ENCODE measurements around the gene CD59.

DNA sequence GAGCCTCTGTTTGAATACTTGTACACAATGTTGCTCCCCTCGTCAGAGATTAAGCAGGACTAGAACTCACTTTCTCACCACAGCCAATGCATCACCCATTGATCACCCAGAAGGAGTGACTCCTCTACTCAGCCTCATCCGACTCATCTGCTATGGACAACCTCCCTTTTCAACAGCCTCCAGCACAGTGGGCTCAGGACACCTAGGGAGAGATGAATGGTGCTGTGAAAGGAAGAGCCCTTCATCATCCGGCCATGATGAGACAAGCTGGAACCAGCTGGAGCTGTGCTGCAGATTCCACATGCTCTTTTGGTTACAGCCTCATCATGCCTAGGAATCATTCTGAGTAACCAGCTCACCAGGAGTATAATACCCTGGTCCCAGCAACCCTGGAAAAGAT lies 51.1 kb downstream of the CD59 start:
- TF ChIP-seq PML (IDR thresholded peaks at IDR 0.05; ENCODE audit: low read length) (no peak), CBFB (CRISPR knock-in tag; IDR thresholded peaks at IDR 0.05) (no peak), ZNF75A (CRISPR knock-in tag; IDR thresholded peaks at IDR 0.05) (no peak), CHD2 (IDR thresholded peaks at IDR 0.05; ENCODE audit: low read depth, low read length) (no peak), SOX6 (IDR thresholded peaks at IDR 0.05) (no peak)
- TF ChIP-seq, protein P1, sequence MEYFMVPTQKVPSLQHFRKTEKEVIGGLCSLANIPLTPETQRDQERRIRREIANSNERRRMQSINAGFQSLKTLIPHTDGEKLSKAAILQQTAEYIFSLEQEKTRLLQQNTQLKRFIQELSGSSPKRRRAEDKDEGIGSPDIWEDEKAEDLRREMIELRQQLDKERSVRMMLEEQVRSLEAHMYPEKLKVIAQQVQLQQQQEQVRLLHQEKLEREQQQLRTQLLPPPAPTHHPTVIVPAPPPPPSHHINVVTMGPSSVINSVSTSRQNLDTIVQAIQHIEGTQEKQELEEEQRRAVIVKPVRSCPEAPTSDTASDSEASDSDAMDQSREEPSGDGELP (CRISPR knock-in tag; IDR thresholded peaks at IDR 0.05; ENCODE audit: borderline replicate concordance): no peak
- TF ChIP-seq, protein P2, sequence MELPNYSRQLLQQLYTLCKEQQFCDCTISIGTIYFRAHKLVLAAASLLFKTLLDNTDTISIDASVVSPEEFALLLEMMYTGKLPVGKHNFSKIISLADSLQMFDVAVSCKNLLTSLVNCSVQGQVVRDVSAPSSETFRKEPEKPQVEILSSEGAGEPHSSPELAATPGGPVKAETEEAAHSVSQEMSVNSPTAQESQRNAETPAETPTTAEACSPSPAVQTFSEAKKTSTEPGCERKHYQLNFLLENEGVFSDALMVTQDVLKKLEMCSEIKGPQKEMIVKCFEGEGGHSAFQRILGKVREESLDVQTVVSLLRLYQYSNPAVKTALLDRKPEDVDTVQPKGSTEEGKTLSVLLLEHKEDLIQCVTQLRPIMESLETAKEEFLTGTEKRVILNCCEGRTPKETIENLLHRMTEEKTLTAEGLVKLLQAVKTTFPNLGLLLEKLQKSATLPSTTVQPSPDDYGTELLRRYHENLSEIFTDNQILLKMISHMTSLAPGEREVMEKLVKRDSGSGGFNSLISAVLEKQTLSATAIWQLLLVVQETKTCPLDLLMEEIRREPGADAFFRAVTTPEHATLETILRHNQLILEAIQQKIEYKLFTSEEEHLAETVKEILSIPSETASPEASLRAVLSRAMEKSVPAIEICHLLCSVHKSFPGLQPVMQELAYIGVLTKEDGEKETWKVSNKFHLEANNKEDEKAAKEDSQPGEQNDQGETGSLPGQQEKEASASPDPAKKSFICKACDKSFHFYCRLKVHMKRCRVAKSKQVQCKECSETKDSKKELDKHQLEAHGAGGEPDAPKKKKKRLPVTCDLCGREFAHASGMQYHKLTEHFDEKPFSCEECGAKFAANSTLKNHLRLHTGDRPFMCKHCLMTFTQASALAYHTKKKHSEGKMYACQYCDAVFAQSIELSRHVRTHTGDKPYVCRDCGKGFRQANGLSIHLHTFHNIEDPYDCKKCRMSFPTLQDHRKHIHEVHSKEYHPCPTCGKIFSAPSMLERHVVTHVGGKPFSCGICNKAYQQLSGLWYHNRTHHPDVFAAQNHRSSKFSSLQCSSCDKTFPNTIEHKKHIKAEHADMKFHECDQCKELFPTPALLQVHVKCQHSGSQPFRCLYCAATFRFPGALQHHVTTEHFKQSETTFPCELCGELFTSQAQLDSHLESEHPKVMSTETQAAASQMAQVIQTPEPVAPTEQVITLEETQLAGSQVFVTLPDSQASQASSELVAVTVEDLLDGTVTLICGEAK (IDR thresholded peaks at IDR 0.05): no peak
- TF ChIP-seq, protein P2 (CRISPR knock-in tag; IDR thresholded peaks at IDR 0.05): no peak
- TF ChIP-seq, protein P3, sequence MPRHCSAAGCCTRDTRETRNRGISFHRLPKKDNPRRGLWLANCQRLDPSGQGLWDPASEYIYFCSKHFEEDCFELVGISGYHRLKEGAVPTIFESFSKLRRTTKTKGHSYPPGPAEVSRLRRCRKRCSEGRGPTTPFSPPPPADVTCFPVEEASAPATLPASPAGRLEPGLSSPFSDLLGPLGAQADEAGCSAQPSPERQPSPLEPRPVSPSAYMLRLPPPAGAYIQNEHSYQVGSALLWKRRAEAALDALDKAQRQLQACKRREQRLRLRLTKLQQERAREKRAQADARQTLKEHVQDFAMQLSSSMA (CRISPR knock-in tag; IDR thresholded peaks at IDR 0.05): no peak
- TF ChIP-seq, protein P4, sequence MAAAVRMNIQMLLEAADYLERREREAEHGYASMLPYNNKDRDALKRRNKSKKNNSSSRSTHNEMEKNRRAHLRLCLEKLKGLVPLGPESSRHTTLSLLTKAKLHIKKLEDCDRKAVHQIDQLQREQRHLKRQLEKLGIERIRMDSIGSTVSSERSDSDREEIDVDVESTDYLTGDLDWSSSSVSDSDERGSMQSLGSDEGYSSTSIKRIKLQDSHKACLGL (CRISPR knock-in tag; IDR thresholded peaks at IDR 0.05; ENCODE audit: borderline replicate concordance, poor library complexity, severe bottlenecking): no peak
- TF ChIP-seq, protein P5, sequence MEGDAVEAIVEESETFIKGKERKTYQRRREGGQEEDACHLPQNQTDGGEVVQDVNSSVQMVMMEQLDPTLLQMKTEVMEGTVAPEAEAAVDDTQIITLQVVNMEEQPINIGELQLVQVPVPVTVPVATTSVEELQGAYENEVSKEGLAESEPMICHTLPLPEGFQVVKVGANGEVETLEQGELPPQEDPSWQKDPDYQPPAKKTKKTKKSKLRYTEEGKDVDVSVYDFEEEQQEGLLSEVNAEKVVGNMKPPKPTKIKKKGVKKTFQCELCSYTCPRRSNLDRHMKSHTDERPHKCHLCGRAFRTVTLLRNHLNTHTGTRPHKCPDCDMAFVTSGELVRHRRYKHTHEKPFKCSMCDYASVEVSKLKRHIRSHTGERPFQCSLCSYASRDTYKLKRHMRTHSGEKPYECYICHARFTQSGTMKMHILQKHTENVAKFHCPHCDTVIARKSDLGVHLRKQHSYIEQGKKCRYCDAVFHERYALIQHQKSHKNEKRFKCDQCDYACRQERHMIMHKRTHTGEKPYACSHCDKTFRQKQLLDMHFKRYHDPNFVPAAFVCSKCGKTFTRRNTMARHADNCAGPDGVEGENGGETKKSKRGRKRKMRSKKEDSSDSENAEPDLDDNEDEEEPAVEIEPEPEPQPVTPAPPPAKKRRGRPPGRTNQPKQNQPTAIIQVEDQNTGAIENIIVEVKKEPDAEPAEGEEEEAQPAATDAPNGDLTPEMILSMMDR (IDR thresholded peaks at IDR 0.05 in 2 of 3, conservative IDR thresholded peaks at IDR 0.05 in 1 of 3; ENCODE audit: insufficient read depth in 2 of 3, low read depth in 1 of 3, low read length in 3 of 3): no peak

Data from K562 (cell line).